Fibroblast of peridontal ligament (primary cell): Measurements from ENCODE around the gene SYTL3.

Experiments
- DNase-seq: peaks from one replicate; pipeline ENCODE4 v3.0.0-alpha.2; 2010; ENCODE audit errors: extremely low read depth

Gene SYTL3

GRCh38 chr6:158793432-158793831, 143.6 kb downstream of the SYTL3 start:
- peak; percentile 69 for DNase-seq

GRCh38 chr6:158795516-158795915, 145.7 kb downstream of the SYTL3 start:
- no peak for DNase-seq

GRCh38 chr6:158796353-158796752, 146.5 kb downstream of the SYTL3 start:
- DNase-seq, result no peak

- peak; percentile 93 for DNase-seq
Observed at GRCh38 chr6:158797331-158798310, 147.8 kb downstream of the SYTL3 start.

GRCh38 chr6:158798311-158798710, 148.5 kb downstream of the SYTL3 start:
- DNase-seq, result no peak

GRCh38 chr6:158799051-158799792, 149.4 kb downstream of the SYTL3 start:
- peak; percentile 48 for DNase-seq

- no peak for DNase-seq
Observed at GRCh38 chr6:158801655-158802294, 151.9 kb downstream of the SYTL3 start.

GRCh38 chr6:158803733-158804143, 153.9 kb downstream of the SYTL3 start:
- DNase-seq, result no peak

- no peak for DNase-seq
Observed at GRCh38 chr6:158804207-158804606, 154.4 kb downstream of the SYTL3 start.

GRCh38 chr6:158805698-158806377, 156.0 kb downstream of the SYTL3 start:
- DNase-seq, result no peak

GRCh38 chr6:158807515-158808441, 157.9 kb downstream of the SYTL3 start:
- no peak for DNase-seq

GRCh38 chr6:158808442-158808833, 158.6 kb downstream of the SYTL3 start:
- no peak for DNase-seq

- DNase-seq, result no peak
Observed at GRCh38 chr6:158808941-158809678, 159.3 kb downstream of the SYTL3 start.

GRCh38 chr6:158810155-158811095, 160.6 kb downstream of the SYTL3 start:
- DNase-seq, result no peak

GRCh38 chr6:158812611-158813010, 162.8 kb downstream of the SYTL3 start:
- no peak for DNase-seq

- no peak for DNase-seq
Observed at GRCh38 chr6:158813032-158813431, 163.2 kb downstream of the SYTL3 start.
